HG03565 (cell line): ENCODE results near the gene ATXN7L1.
"Not testable (repeated sequence)": the region's sequence is repeated elsewhere in the genome, so short reads cannot be mapped to it uniquely, and the experiment has no call there.

Experiments used
- ATAC-seq: cut with Tn5 transposase; IDR thresholded peaks from one replicate; pipeline ENCODE4 v1.9.1; 2021; ENCODE audit warnings: mild to moderate bottlenecking, moderate library complexity; ENCODE audit not compliant: unreplicated experiment

The ATXN7L1 gene

DNA sequence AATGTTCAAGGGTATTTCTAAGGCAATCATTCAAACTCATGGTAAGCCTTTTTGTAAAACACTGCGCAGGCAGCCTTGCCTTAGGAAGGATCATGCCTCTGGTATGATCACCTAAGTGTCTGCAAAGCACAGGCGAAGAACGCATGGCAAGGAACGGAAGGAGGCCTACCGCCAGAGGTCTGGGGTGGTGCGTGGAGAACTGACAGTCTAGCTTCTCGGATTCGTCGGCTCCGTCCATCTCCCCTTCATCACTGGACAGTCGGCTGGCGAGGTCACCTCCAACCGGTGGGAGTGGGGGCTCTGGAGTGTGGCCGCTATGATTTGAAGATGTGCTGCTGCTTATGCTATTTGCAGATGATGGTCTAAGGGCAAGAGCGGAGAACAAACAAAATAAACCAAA, 252.5 kb downstream of the ATXN7L1 start:
- ATAC-seq, result no peak

- ATAC-seq, result no peak
These were observed 253.0 kb downstream of the ATXN7L1 start for GRCh38 chr7:105623378-105623777.

DNA sequence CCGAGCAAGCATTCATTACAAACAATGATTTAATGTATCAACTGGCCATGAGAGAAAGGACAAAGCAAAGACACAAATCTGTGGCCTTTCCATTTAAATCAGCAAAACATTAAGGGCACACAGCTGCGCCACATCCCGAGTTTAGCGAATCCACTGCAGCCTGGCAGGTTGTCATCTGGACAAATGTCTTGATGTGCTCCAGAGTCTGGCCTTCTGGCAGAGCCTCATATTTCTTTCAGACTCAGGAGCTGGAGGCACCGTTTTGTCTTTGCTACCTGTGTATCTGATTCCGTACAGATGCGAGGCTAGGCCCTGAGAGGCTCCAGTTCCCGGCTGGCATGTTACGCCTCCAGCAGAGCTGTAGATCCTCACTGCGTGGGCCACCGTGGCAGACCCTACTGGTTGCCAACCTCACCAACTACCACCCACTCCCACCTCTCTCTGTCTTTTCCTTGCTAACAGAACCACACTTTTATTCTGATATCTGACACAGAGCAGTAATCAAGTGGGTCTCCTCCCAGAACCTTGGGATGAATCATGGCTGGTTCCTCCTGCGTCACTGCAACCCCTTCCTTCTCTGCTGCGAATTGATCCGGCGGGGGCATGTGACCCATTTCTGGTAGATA, 254.2 kb downstream of the ATXN7L1 start:
- ATAC-seq, result no peak

- ATAC-seq, result no peak
These were observed 254.8 kb downstream of the ATXN7L1 start for GRCh38 chr7:105621617-105622016.

GRCh38 chr7:105621176-105621575, 255.2 kb downstream of the ATXN7L1 start:
- ATAC-seq, result no peak

DNA sequence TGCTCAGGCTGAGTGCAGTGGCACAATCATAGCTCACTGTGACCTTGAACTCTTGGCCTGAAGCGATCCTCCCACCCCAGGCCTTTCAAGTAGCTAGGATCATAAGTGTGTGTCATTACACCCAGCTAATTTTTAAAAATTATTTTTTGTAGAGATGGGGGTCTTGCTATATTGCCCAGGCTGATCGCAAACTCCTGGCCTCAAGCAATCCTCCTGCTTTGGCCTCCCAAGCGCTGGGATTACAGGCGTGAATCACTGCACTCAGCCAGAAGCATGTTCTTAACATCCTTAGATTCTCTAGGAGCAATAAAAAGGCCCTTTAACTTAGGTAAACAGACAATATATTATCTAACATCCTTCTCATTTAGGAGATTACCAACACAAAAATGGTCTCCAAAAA, 256.8 kb downstream of the ATXN7L1 start:
- no peak for ATAC-seq

DNA sequence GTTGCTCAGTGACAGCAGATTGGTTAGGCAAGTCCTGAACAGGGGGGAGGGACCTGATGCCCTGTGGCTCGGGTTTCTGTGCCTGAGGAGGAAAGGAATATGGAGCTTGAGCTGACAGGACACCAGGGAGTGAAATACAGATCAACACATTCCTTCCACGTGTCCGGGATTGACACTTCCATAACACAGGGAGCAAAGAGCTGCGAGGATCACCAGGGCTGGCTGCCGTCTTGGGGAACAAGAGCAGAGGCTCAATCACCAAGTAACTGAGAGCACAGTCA, 258.4 kb downstream of the ATXN7L1 start:
- ATAC-seq, result no peak

DNA sequence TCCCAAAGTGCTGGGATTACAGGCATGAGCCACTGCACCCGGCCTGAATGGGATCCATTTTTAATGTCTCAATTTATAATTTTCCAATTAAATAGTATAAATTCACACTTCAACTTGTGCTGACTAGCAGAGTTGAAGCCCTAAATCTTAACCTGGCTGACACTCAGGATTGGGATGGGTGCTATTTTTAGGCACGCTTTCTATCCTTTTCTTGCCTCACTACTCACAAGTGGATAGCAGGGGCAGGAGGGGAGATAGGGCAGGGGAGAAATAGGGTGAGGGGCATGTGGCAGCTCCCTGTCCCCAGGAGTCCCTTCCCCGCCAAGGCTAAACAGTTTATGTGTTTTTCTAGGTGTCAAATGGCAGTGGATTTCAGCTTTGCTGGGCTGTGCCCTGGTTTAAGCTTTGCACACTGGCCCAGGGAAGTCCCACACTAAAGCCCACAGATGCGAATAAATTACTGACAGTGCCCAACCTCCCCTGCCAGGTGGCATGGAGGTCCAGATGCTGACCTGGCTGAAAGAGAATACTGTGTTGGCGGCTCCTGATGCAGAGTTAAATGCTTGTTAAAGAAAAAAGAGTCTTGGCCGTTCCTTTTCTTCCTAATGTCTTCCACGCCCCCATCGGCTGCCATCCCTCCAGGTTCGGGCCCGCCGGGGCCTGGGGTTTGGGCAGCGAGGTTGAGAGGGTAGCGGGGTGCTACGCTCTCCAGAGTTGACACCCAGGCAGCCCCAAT, 259.0 kb downstream of the ATXN7L1 start:
- no peak for ATAC-seq

DNA sequence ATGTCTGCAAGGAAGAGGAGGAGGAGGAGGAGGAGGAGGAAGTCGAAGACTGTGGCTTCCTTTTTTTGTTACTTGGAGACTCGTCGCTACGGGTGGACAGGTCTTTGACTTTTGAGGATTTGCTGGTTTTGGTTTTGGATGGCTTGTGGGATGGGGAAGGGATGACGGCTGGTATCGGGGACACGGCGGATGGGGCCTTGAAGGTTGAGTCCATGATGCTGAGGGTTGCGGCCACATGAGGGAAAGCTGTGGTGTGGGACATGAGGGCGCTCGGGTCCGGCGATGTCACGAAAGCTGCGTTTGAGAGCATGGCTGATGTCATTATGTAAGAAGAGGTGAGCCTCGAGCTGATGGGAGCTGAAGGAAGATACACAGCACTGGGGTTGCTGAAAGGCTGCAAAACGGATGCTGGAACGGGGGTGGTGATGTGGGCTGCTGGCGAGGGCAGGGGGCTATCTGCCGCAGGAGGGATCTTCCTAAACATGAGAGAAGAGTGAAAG, 262.0 kb downstream of the ATXN7L1 start:
- ATAC-seq, result no peak

- no peak for ATAC-seq
These were observed 262.6 kb downstream of the ATXN7L1 start for GRCh38 chr7:105613611-105614330.

GRCh38 chr7:105612806-105613205, 263.6 kb downstream of the ATXN7L1 start:
- no peak for ATAC-seq

GRCh38 chr7:105611856-105612775, 264.3 kb downstream of the ATXN7L1 start:
- ATAC-seq, result no peak

DNA sequence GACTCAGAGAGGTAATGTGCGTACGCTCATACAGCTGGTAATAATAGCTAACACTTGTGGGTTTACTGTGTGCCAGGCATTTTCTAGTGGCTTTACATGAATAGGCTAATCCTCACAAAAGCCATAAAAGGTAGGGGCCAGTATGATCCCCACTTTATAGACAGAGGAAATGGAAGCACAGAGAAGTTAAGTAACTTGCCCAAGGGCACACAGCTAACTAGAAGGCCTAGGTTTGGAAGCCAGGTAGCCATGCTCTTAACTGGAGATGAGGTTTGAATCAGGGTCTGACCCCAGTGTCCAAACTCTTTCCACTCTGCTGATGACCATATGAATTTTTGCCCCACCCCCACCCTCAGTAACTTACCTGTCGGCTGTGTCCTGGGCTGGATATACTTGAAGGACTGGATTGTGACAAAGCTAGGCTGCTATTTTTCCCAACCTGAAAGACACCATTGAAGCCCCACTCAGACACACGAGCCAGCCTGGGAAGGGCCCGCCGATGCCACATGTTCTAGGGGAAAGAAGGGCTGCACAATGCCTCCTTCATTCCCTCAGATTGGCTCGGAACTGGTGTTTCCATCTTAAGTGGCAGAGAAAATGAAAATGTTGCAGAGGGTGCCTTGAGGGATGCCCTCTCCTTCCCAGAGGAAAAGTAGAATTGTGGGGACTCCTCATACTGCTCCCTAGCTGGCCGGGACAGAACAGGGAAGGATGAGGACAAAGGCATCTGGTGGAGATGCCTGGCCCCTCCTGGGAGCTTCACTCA, 266.1 kb downstream of the ATXN7L1 start:
- ATAC-seq, result no peak

DNA sequence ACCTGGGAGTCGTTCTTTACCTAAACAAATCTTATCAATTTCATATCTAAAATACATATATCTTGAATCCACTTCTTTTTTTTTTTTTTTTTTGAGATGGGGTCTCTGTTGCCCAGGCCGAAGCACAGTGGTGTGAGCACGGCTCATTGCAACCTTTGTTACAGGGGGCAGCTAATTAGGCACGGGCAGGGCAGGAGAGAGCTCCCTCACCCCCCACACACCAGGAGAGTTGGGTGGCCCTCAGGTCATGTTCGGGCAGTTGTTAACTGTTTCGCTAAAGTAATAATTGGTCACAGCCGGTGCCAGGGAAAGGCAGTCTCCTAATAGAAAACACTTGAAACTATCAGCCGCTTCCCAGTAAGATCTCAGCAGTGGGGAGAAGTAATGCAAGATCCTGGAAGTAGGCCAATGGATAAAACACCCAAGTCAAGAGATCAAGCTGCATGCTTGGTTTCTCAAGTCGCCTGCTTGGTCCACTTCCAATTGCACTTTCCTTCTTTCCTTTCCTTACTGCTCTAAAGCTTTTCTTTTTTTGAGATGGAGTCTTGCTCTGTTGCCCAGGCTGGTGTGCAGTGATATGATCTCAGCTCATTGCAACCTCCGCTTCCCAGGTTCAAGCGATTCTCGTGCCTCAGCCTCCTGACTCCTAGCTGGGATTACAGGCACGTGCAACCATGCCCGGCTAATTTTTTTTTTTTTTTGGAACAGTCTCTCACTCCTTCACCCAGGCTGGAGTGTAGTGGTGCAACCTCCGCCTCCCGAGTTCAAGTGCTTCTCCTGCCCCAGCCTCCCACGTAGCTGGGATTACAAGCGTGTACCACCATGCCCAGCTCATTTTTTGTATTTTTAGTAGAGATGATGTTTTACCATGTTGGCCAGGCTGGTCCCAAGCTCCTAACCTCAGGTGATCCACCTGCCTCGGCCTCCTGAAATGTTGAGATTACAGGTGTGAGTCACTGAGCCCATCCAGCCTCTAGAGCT, 273.8 kb downstream of the ATXN7L1 start:
- ATAC-seq, result no peak

DNA sequence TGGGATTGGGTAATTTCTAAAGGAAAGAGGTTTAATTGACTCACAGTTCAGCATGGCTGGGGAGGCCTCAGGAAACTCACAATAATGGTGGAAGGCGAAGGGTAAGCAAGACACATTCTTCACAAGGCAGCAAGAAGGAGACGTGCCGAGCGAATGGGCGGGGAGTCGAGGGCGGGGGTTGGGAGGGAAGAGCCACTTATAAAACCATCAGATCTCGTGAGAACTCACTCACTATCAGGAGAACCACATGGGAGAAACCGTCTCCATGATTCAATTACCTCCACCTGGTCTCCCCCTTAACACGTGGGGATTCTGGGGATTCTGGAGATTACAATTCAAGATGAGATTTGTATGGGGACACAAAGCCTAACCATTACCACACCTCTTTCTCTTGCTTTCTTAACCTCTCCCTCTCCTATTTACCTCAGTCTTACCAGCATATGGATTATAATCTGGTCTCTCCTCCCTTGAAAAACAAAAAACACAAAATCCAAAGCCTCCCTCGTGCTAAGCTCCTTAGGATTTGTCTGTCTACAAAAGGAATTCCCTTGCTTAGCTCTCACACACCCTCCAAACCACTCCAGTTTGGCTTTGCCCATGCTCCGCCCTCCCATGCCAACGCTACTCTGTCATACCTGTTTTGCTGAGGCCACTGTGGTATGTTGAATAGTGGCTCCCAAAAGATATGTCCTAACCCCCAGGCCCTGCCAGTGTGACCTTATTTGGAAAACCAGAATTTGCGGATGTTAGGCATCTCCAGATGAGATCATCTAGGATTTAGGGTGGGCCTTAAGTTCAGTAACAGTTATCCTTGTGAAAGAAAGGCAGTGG, 275.5 kb downstream of the ATXN7L1 start:
- no peak for ATAC-seq

DNA sequence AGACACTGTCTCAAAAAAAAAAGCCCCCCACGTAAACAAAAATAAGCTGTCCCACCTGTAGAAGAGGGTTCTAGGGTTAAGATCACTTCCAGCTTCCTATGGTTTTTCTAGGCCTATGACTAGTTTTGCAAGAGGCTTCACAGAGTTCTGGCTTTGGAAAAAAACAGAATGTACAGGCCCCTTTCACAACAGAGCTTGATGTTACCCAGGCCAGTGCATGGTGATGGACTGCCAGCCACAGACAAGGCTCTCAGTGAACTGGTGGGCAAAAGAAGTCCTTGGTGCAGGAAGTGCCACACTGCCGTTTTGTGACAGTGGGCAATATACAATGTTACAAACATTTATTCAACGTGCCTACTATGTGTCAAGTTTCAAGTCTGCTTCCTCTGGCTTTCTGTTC, 276.8 kb downstream of the ATXN7L1 start:
- ATAC-seq, result no peak

GRCh38 chr7:105599080-105599479, 277.3 kb downstream of the ATXN7L1 start:
- ATAC-seq, result not testable (repeated sequence)

DNA sequence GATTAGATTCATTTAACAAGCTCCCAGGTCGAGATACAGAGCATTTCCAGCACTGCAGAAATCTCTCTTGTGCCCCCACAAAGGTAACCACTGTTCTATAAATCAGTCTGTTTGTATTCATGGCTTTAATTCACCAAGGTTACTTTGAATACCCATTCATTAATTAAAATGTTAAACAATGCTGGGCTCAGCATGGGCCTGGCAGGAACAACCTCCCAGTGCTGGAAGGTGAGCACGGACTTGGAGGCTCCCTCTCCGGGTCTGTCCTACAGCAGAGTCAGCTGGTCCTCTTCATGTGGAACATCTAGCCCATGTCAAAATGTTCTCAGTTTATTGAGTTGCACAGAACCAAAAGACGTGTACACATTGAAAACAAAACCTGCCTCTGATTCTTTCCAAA, 279.5 kb downstream of the ATXN7L1 start:
- ATAC-seq, result no peak
